SK-N-MC (cell line): ENCODE data around the gene CHMP3.

Source experiments
- EZH2 ChIP-seq: fragments of 200-600 bp; sonication (generic); IDR thresholded peaks from one replicate; pipeline ENCODE4 v1.6.1; 2017; ENCODE audit warnings: antibody characterized with exemption
- FOXP2 ChIP-seq: optimal IDR thresholded peaks from 2 replicates; pipeline ENCODE3; 2011; ENCODE audit warnings: mild to moderate bottlenecking, moderate library complexity; ENCODE audit not compliant: insufficient read depth; ENCODE audit errors: extremely low read length, control extremely low read depth
- POLR2AphosphoS5 ChIP-seq: IDR thresholded peaks from 2 replicates; pipeline ENCODE4 v1.6.1; 2012; ENCODE audit warnings: mild to moderate bottlenecking, low read depth, low read length, borderline replicate concordance

DNA sequence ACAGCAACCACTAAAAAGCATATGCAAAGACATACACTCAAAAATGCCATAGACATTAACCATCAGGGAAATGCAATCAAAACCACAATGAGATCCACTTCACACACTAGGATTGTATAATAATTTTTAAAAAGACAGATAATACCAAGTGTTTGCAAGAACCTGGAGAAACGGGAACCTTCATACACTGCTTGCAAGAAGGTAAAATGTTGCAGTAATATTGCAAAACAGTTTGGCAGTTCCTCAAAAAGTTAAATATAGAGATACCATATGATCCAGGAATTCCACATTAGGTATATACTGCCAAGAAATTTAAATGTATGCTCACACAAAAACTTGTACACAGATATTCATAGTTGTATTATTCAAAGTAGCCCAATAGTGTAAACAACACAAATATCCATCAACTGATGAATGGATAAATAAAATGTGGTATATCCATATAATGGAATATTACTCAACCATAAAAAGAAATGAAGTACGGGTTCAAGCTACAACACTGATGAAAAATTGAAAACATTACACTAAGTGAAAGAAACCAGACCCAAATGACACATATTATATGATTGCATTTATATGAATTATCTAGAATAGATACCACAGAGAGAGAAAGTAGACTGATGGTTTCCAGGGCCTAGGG lies 14.7 kb upstream of the CHMP3 start:
- no peak for TF ChIP-seq EZH2
- TF ChIP-seq POLR2AphosphoS5 = no peak
- no peak for TF ChIP-seq FOXP2
